Body of pancreas (tissue), 4 donors: Measurements from ENCODE around the gene BRIP1.

Experiments used
- POLR2A ChIP-seq, 3 donors: fragments of 450-650 bp; IDR thresholded peaks; one replicate each; pipeline ENCODE4 v1.6.1; 2016; ENCODE audit warnings: antibody characterized with exemption in 3 of 3, mild to moderate bottlenecking in 2 of 3
- TF ChIP-seq, protein P1 (sequence below), 7 experiments: fragments of 450-650 bp in 4 of 7; fragments of 200-600 bp in 3 of 7; sonication (generic) in 3 of 7; IDR thresholded peaks; one replicate each; pipeline ENCODE4 v1.5.1; 2016 to 2019; ENCODE audit warnings: antibody characterized with exemption in 7 of 7

DNA sequence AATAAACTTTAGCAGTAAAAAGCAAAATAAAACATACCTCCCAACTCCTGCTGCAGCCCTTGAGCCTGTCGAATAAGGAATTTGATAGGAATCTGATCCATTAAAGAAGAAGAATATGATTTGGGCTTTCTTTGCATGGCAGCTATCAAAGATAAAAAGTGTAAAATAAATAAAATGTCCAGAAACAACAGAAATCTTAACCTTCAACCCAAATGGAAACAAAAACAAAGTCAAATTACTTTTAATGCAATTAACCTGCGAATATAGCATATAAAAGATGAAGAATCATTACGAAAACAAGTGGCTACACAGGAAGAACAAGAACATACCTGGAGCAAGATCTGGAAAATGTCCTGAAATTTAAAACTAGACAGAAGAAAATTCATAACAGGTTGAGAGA lies 21.5 kb upstream of the BRIP1 start:
- TF ChIP-seq, protein P1, sequence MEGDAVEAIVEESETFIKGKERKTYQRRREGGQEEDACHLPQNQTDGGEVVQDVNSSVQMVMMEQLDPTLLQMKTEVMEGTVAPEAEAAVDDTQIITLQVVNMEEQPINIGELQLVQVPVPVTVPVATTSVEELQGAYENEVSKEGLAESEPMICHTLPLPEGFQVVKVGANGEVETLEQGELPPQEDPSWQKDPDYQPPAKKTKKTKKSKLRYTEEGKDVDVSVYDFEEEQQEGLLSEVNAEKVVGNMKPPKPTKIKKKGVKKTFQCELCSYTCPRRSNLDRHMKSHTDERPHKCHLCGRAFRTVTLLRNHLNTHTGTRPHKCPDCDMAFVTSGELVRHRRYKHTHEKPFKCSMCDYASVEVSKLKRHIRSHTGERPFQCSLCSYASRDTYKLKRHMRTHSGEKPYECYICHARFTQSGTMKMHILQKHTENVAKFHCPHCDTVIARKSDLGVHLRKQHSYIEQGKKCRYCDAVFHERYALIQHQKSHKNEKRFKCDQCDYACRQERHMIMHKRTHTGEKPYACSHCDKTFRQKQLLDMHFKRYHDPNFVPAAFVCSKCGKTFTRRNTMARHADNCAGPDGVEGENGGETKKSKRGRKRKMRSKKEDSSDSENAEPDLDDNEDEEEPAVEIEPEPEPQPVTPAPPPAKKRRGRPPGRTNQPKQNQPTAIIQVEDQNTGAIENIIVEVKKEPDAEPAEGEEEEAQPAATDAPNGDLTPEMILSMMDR (IDR thresholded peaks at IDR 0.05): no peak
- TF ChIP-seq POLR2A (IDR thresholded peaks at IDR 0.05): no peak
